ENCODE results near the gene PARD3B. TPM values are rescaled to one million over a fixed set of nuclear protein-coding genes. Genes with fewer than 3 reads are reported as not detected.

PARD3B gene
- total and polyA plus RNA-seq, 2 donors (not counting 1 experiment from before 2014, with no cell fraction given): 7.4 to 20.6 TPM

DNA sequence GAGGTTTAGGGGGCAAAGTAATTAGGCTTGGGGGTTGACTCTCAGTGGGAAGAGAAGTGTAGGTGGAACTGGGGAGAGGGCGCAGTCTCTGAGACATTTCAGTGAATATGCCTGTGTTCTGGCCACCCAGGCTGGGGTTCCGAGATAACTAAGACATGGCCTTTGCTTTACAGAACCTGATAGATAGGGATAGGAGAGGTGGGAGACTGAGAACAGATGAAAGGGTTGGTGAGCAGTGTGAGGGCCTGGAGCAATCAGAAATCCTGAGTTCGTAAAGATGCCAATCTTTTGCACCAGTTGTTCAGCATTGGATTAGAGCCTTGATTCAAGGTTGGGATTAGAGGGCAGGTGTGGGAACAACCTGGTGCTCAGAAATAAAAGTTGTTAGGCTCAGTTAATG lies 15.6 kb downstream of the PARD3B start:
- H4K20me1 ChIP-seq (ENCODE audit: control insufficient read depth, extremely low read depth, insufficient read depth, low read length): no peaks in the 10 kb centered on the region
- DNase-seq (ENCODE audit: low read depth in 2 of 2): no peak
- no peak overlapping the region for H3K9ac ChIP-seq (ENCODE audit: insufficient read depth, low read length)
- H3K27ac ChIP-seq (ENCODE audit: insufficient read depth, low read length): no peak overlapping the region
- H3K27me3 ChIP-seq (ENCODE audit: control insufficient read depth, insufficient read depth, low read length): no peaks in the 10 kb centered on the region
- no peaks in the 10 kb centered on the region for H3K36me3 ChIP-seq (ENCODE audit: control insufficient read depth, insufficient read depth, low read length)
- H3K4me2 ChIP-seq (ENCODE audit: extremely low read depth, insufficient read depth, low read length): no peak overlapping the region
- H2AFZ ChIP-seq (ENCODE audit: low read length): no peak overlapping the region
- H3K9me3 ChIP-seq (ENCODE audit: control insufficient read depth, insufficient read depth, low read depth, low read length): no peaks in the 10 kb centered on the region
- peaks cover 1% of the 10 kb centered on the region for H3K79me2 ChIP-seq (ENCODE audit: control insufficient read depth, insufficient read depth, low read length)
- no peak for TF ChIP-seq EZH2 (IDR thresholded peaks at IDR 0.05; ENCODE audit: low read length, missing control alignments)
- TF ChIP-seq, protein P1, sequence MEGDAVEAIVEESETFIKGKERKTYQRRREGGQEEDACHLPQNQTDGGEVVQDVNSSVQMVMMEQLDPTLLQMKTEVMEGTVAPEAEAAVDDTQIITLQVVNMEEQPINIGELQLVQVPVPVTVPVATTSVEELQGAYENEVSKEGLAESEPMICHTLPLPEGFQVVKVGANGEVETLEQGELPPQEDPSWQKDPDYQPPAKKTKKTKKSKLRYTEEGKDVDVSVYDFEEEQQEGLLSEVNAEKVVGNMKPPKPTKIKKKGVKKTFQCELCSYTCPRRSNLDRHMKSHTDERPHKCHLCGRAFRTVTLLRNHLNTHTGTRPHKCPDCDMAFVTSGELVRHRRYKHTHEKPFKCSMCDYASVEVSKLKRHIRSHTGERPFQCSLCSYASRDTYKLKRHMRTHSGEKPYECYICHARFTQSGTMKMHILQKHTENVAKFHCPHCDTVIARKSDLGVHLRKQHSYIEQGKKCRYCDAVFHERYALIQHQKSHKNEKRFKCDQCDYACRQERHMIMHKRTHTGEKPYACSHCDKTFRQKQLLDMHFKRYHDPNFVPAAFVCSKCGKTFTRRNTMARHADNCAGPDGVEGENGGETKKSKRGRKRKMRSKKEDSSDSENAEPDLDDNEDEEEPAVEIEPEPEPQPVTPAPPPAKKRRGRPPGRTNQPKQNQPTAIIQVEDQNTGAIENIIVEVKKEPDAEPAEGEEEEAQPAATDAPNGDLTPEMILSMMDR (conservative IDR thresholded peaks at IDR 0.05 in 1 of 2, IDR thresholded peaks at IDR 0.05 in 1 of 2; ENCODE audit: low read depth in 1 of 2, low read length in 2 of 2): no peak
- H3K4me3 ChIP-seq (replicated peaks in 1 of 4; ENCODE audit: control extremely low read depth in 1 of 4, insufficient read depth in 1 of 4, low read depth in 3 of 4, low read length in 4 of 4): no peak overlapping the region
- H3K4me1 ChIP-seq (ENCODE audit: control insufficient read depth, extremely low read depth, insufficient read depth, low read length): peaks cover 4% of the 10 kb centered on the region

- no peak for TF ChIP-seq EZH2 (IDR thresholded peaks at IDR 0.05; ENCODE audit: low read length, missing control alignments)
- TF ChIP-seq, protein P1 (conservative IDR thresholded peaks at IDR 0.05 in 1 of 2, IDR thresholded peaks at IDR 0.05 in 1 of 2; ENCODE audit: low read depth in 1 of 2, low read length in 2 of 2): no peak
- Histone ChIP-seq H3K4me2 (ENCODE audit: extremely low read depth, insufficient read depth, low read length) (peak overlapping the region; percentile 26), H2AFZ (ENCODE audit: low read length) (no peak overlapping the region), H3K4me1 (ENCODE audit: control insufficient read depth, extremely low read depth, insufficient read depth, low read length) (peaks cover 4% of the 10 kb centered on the region), H3K79me2 (ENCODE audit: control insufficient read depth, insufficient read depth, low read length) (peaks cover 1% of the 10 kb centered on the region), H3K27ac (ENCODE audit: insufficient read depth, low read length) (no peak overlapping the region), H3K9ac (ENCODE audit: insufficient read depth, low read length) (no peak overlapping the region), H3K4me3 (replicated peaks in 1 of 4; ENCODE audit: control extremely low read depth in 1 of 4, insufficient read depth in 1 of 4, low read depth in 3 of 4, low read length in 4 of 4) (no peak overlapping the region), H4K20me1 (ENCODE audit: control insufficient read depth, extremely low read depth, insufficient read depth, low read length) (no peaks in the 10 kb centered on the region), H3K36me3 (ENCODE audit: control insufficient read depth, insufficient read depth, low read length) (no peaks in the 10 kb centered on the region), H3K9me3 (ENCODE audit: control insufficient read depth, insufficient read depth, low read depth, low read length) (no peaks in the 10 kb centered on the region), H3K27me3 (ENCODE audit: control insufficient read depth, insufficient read depth, low read length) (no peaks in the 10 kb centered on the region)
- DNase-seq (ENCODE audit: low read depth in 2 of 2): no peak
These were observed 16.5 kb downstream of the PARD3B start for GRCh38 chr2:204561771-204562170.

DNA sequence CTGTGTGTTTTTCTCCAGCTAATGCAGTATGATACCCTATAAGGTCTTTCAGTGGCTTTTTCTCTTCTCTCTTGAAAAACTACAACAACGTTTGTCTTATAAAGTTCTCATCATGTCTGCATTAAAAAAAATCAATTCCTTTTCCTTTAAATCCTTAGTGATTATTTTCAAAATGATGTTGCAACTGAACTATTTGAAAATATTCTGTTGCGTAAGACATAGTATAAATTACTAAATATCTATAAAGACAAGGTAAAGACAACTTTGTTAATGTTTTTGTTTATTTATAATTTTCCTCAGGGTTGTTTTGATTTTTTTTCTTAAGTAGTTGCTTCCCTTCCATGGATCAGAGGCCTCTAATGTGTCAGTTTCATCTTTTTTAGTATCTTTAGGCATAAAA lies 21.2 kb downstream of the PARD3B start:
- Histone ChIP-seq H2AFZ (ENCODE audit: low read length) (no peak overlapping the region), H3K4me3 (replicated peaks in 1 of 4; ENCODE audit: control extremely low read depth in 1 of 4, insufficient read depth in 1 of 4, low read depth in 3 of 4, low read length in 4 of 4) (no peak overlapping the region), H4K20me1 (ENCODE audit: control insufficient read depth, extremely low read depth, insufficient read depth, low read length) (no peaks in the 10 kb centered on the region), H3K36me3 (ENCODE audit: control insufficient read depth, insufficient read depth, low read length) (no peaks in the 10 kb centered on the region), H3K9me3 (ENCODE audit: control insufficient read depth, insufficient read depth, low read depth, low read length) (no peaks in the 10 kb centered on the region), H3K4me2 (ENCODE audit: extremely low read depth, insufficient read depth, low read length) (no peak overlapping the region), H3K9ac (ENCODE audit: insufficient read depth, low read length) (no peak overlapping the region), H3K4me1 (ENCODE audit: control insufficient read depth, extremely low read depth, insufficient read depth, low read length) (peaks cover 4% of the 10 kb centered on the region), H3K27ac (ENCODE audit: insufficient read depth, low read length) (no peak overlapping the region), H3K27me3 (ENCODE audit: control insufficient read depth, insufficient read depth, low read length) (no peaks in the 10 kb centered on the region), H3K79me2 (ENCODE audit: control insufficient read depth, insufficient read depth, low read length) (peaks cover 1% of the 10 kb centered on the region)
- DNase-seq (ENCODE audit: low read depth in 2 of 2): no peak
- no peak for TF ChIP-seq EZH2 (IDR thresholded peaks at IDR 0.05; ENCODE audit: low read length, missing control alignments)
- TF ChIP-seq, protein P1 (conservative IDR thresholded peaks at IDR 0.05 in 1 of 2, IDR thresholded peaks at IDR 0.05 in 1 of 2; ENCODE audit: low read depth in 1 of 2, low read length in 2 of 2): no peak

Data from fibroblast of lung (primary cell).